Measurements from ENCODE around the gene SLC38A7.
A peak's percentile ranks its signal among the peaks of the same experiment; 100 is the strongest.
"Not testable (repeated sequence)": the region's sequence is repeated elsewhere in the genome, so short reads cannot be mapped to it uniquely, and the experiment has no call there.

The SLC38A7 gene

GRCh38 chr16:58678269-58678668 lies 6.3 kb downstream of the SLC38A7 start:
- no peak for DNase-seq

- no peak for DNase-seq
These were observed 13.5 kb downstream of the SLC38A7 start for GRCh38 chr16:58670946-58671583.

- no peak for DNase-seq
These were observed 14.4 kb downstream of the SLC38A7 start for GRCh38 chr16:58670177-58670576.

- DNase-seq: no peak
These were observed 19.4 kb downstream of the SLC38A7 start for GRCh38 chr16:58665200-58665599.

- DNase-seq: peak; percentile 60 to 86
These were observed 23.3 kb downstream of the SLC38A7 start for GRCh38 chr16:58661199-58661830.

- not testable (repeated sequence) for DNase-seq
These were observed 24.7 kb downstream of the SLC38A7 start for GRCh38 chr16:58659911-58660310.

GRCh38 chr16:58658796-58659211 lies 25.8 kb downstream of the SLC38A7 start:
- DNase-seq: no peak

GRCh38 chr16:58656899-58657298 lies 27.7 kb downstream of the SLC38A7 start:
- DNase-seq: no peak

- no peak for DNase-seq
These were observed 29.4 kb downstream of the SLC38A7 start for GRCh38 chr16:58655215-58655596.

- no peak for DNase-seq
These were observed 29.9 kb downstream of the SLC38A7 start for GRCh38 chr16:58654560-58655214.

GRCh38 chr16:58652741-58653140 lies 31.8 kb downstream of the SLC38A7 start:
- peak in 1 of 2 experiments; percentile 23 for DNase-seq

GRCh38 chr16:58651965-58652348 lies 32.6 kb downstream of the SLC38A7 start:
- no peak for DNase-seq

GRCh38 chr16:58649707-58650106 lies 34.9 kb downstream of the SLC38A7 start:
- DNase-seq: no peak

- no peak for DNase-seq
These were observed 37.5 kb downstream of the SLC38A7 start for GRCh38 chr16:58647107-58647506.

- no peak for DNase-seq
These were observed 39.6 kb downstream of the SLC38A7 start for GRCh38 chr16:58644765-58645487.

- DNase-seq: no peak
These were observed 40.5 kb downstream of the SLC38A7 start for GRCh38 chr16:58644108-58644507.

- DNase-seq: no peak
These were observed 43.6 kb downstream of the SLC38A7 start for GRCh38 chr16:58640949-58641348.

GRCh38 chr16:58639836-58640235 lies 44.7 kb downstream of the SLC38A7 start:
- no peak for DNase-seq

- no peak for DNase-seq
These were observed 45.3 kb downstream of the SLC38A7 start for GRCh38 chr16:58639230-58639629.

- peak; percentile 8 to 26 for DNase-seq
These were observed 46.2 kb downstream of the SLC38A7 start for GRCh38 chr16:58638148-58639036.

- DNase-seq: not testable (repeated sequence)
These were observed 47.5 kb downstream of the SLC38A7 start for GRCh38 chr16:58637021-58637420.

GRCh38 chr16:58636466-58636865 lies 48.1 kb downstream of the SLC38A7 start:
- no peak for DNase-seq

- no peak for DNase-seq
These were observed 49.1 kb downstream of the SLC38A7 start for GRCh38 chr16:58635502-58635901.

All from NCI-H524 (cell line).